ENCODE data around the gene SLC8A3. TPM values are rescaled to one million over a fixed set of nuclear protein-coding genes. Genes with fewer than 3 reads are reported as not detected.

Gene SLC8A3
- total RNA-seq, 4 donors from 2014 or later: 0.21 to 0.76 TPM; not detected in 2

DNA sequence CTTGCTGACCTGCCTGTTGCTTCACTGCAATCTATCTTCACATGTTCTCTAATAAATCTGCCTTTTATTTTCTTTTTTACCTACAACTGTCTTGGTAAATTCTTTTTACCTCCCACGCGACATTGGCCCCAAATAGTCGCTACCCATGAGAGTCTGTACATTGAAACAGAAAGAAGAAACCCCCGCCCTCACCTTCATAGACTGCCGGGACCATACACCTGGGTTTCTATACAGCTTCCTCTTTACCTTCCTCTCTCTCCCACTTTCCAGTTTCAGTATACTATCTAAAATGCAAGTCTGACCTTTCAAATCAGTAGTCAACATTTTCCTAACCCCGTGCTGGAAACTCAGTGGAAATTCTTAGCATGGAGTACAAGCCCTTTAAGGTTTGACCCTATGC is 4.8 kb downstream of the SLC8A3 start:
- Histone ChIP-seq H3K4me3 (no peak overlapping the region), H3K4me1 (peaks cover 24% of the 10 kb centered on the region), H3K36me3 (no peaks in the 10 kb centered on the region), H3K9me3 (no peaks in the 10 kb centered on the region), H3K27ac (no peak overlapping the region), H3K27me3 (peaks cover 25% of the 10 kb centered on the region)
- no peak for TF ChIP-seq EP300 (IDR thresholded peaks at IDR 0.05)
- TF ChIP-seq POLR2A (IDR thresholded peaks at IDR 0.05): no peak
- TF ChIP-seq CTCF (IDR thresholded peaks at IDR 0.05): no peak
- no peak for TF ChIP-seq POLR2AphosphoS5 (IDR thresholded peaks at IDR 0.05)
- 91% methylated on average over 6 of the region's 6 CpGs for WGBS
- DNase-seq (ENCODE audit: low spot score in 2 of 2): no peak

GRCh38 chr14:70181276-70181675 is 7.5 kb downstream of the SLC8A3 start:
- Histone ChIP-seq H3K27ac (no peak overlapping the region), H3K36me3 (no peaks in the 10 kb centered on the region), H3K4me3 (no peak overlapping the region), H3K9me3 (no peaks in the 10 kb centered on the region), H3K27me3 (peaks cover 5% of the 10 kb centered on the region), H3K4me1 (no peaks in the 10 kb centered on the region)
- 62% methylated on average over 1 of the region's 1 CpG for WGBS
- DNase-seq (ENCODE audit: low spot score in 2 of 2): no peak
- TF ChIP-seq POLR2AphosphoS5 (IDR thresholded peaks at IDR 0.05) (no peak), CTCF (IDR thresholded peaks at IDR 0.05) (no peak), EP300 (IDR thresholded peaks at IDR 0.05) (no peak), POLR2A (IDR thresholded peaks at IDR 0.05) (no peak)

DNA sequence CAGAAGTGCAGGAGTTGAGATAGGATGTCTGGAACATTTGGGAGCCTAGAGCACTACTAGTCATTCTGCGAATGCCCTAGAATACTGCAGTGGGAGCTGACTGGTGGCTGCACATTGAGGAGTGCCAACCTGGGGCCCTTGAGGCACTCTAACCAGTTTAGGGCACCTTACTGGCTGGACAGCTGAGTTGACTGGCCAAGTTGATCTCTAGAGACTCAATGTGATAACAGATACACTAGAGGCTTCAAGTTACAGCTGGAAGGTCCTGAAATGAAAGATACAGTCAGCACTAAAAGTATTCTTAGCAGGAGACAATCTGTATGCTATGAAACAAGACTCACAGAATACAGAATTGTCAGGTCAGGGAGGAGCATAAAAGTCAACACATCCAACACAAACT is 8.0 kb downstream of the SLC8A3 start:
- no peak overlapping the region for H3K4me3 ChIP-seq
- H3K4me1 ChIP-seq: no peaks in the 10 kb centered on the region
- H3K9me3 ChIP-seq: no peaks in the 10 kb centered on the region
- H3K27ac ChIP-seq: no peak overlapping the region
- H3K27me3 ChIP-seq: peaks cover 5% of the 10 kb centered on the region
- TF ChIP-seq EP300 (IDR thresholded peaks at IDR 0.05) (no peak), CTCF (IDR thresholded peaks at IDR 0.05) (no peak), POLR2A (IDR thresholded peaks at IDR 0.05) (no peak), POLR2AphosphoS5 (IDR thresholded peaks at IDR 0.05) (no peak)
- DNase-seq (ENCODE audit: low spot score in 2 of 2): no peak
- 100% methylated on average over 1 of the region's 1 CpG for WGBS
- no peaks in the 10 kb centered on the region for H3K36me3 ChIP-seq

- DNase-seq (ENCODE audit: low spot score in 2 of 2): no peak
- Histone ChIP-seq H3K36me3 (no peaks in the 10 kb centered on the region), H3K9me3 (no peaks in the 10 kb centered on the region), H3K4me3 (no peak overlapping the region), H3K27me3 (no peaks in the 10 kb centered on the region), H3K27ac (no peak overlapping the region), H3K4me1 (no peaks in the 10 kb centered on the region)
- TF ChIP-seq EP300 (IDR thresholded peaks at IDR 0.05): no peak
- no peak for TF ChIP-seq CTCF (IDR thresholded peaks at IDR 0.05)
- no peak for TF ChIP-seq POLR2A (IDR thresholded peaks at IDR 0.05)
- TF ChIP-seq POLR2AphosphoS5 (IDR thresholded peaks at IDR 0.05): no peak
- WGBS: 56% methylated on average over 3 of the region's 3 CpGs
Observed at GRCh38 chr14:70177081-70177800, 11.5 kb downstream of the SLC8A3 start.

- H3K27ac ChIP-seq: no peak overlapping the region
- no peaks in the 10 kb centered on the region for H3K9me3 ChIP-seq
- no peaks in the 10 kb centered on the region for H3K27me3 ChIP-seq
- no peaks in the 10 kb centered on the region for H3K36me3 ChIP-seq
- H3K4me1 ChIP-seq: no peaks in the 10 kb centered on the region
- TF ChIP-seq POLR2AphosphoS5 (IDR thresholded peaks at IDR 0.05) (no peak), CTCF (IDR thresholded peaks at IDR 0.05) (no peak), POLR2A (IDR thresholded peaks at IDR 0.05) (no peak), EP300 (IDR thresholded peaks at IDR 0.05) (no peak)
- WGBS: 90% methylated on average over 6 of the region's 6 CpGs
- H3K4me3 ChIP-seq: no peak overlapping the region
- no peak for DNase-seq (ENCODE audit: low spot score in 2 of 2)
Observed at GRCh38 chr14:70173569-70173968, 15.2 kb downstream of the SLC8A3 start.
